Measurements from ENCODE around the gene PFDN6. TPM values are rescaled to one million over a fixed set of nuclear protein-coding genes. Genes with fewer than 3 reads are reported as not detected.
A peak's percentile ranks its signal among the peaks of the same experiment; 100 is the strongest.

Gene PFDN6
- total and polyA plus RNA-seq, 9 of the 15 experiments (the other 6 are each of a cell fraction or from before 2014, with no cell fraction given), result 6.8 to 475 (median 216) TPM

GRCh38 chr6:33289784-33290315 is 449 bp downstream of the PFDN6 start (continued):
- TF ChIP-seq ZBTB49 (CRISPR knock-in tag; IDR thresholded peaks at IDR 0.05; ENCODE audit: borderline replicate concordance) (0 out of 2 replicates have a peak, but pooled peaks have one; percentile 20), USF1 (CRISPR knock-in tag; IDR thresholded peaks at IDR 0.05) (peak; percentile 19; the same call in 1 of the 2 replicates), CTCFL (IDR thresholded peaks at IDR 0.05; ENCODE audit: borderline replicate concordance, insufficient read depth, low read depth, low read length, poor library complexity, severe bottlenecking) (no peak), MCM7 (IDR thresholded peaks at IDR 0.05) (no peak), CHD1 (IDR thresholded peaks at IDR 0.05; ENCODE audit: low read length) (peak; percentile 86), KLF16 (IDR thresholded peaks at IDR 0.05) (no peak), BRD4 (IDR thresholded peaks at IDR 0.05) (no peak), ATF4 (CRISPR knock-in tag; IDR thresholded peaks at IDR 0.05) (0 out of 2 replicates have a peak, but pooled peaks have one; percentile 3), ZNF143 (CRISPR knock-in tag; IDR thresholded peaks at IDR 0.05) (no peak), ZNF277 (CRISPR knock-in tag; IDR thresholded peaks at IDR 0.05; ENCODE audit: borderline replicate concordance) (no peak), POLR2G (IDR thresholded peaks at IDR 0.05; ENCODE audit: low read depth, low read length) (peak; percentile 8), ZNF79 (CRISPR knock-in tag; IDR thresholded peaks at IDR 0.05; ENCODE audit: low read depth) (no peak), ID3 (CRISPR knock-in tag; IDR thresholded peaks at IDR 0.05) (no peak), ID3 (tag; IDR thresholded peaks at IDR 0.05) (no peak), NR2C2 (CRISPR knock-in tag; IDR thresholded peaks at IDR 0.05) (no peak), NR2C2 (tag; IDR thresholded peaks at IDR 0.05) (peak; percentile 94; the same call in 1 of the 2 replicates)
- TF ChIP-seq, protein P1, sequence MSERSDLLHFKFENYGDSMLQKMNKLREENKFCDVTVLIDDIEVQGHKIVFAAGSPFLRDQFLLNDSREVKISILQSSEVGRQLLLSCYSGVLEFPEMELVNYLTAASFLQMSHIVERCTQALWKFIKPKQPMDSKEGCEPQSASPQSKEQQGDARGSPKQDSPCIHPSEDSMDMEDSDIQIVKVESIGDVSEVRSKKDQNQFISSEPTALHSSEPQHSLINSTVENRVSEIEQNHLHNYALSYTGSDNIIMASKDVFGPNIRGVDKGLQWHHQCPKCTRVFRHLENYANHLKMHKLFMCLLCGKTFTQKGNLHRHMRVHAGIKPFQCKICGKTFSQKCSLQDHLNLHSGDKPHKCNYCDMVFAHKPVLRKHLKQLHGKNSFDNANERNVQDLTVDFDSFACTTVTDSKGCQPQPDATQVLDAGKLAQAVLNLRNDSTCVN (CRISPR knock-in tag; IDR thresholded peaks at IDR 0.05), result no peak
- TF ChIP-seq, protein P2, sequence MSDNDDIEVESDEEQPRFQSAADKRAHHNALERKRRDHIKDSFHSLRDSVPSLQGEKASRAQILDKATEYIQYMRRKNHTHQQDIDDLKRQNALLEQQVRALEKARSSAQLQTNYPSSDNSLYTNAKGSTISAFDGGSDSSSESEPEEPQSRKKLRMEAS (CRISPR knock-in tag; IDR thresholded peaks at IDR 0.05), result peak; percentile 48

All from K562 (cell line).